B cell (primary cell): ENCODE data around the gene GDF7. TPM values are rescaled to one million over a fixed set of nuclear protein-coding genes. Genes with fewer than 3 reads are reported as not detected.

Source experiments
- ATAC-seq: fragments of 200-7000 bp; cut with Tn5 transposase; one replicate; pipeline ENCODE4 v1.10.0; 2021; ENCODE audit warnings: low read depth, mild to moderate bottlenecking, moderate number of reproducible peaks, moderate library complexity
- CTCF ChIA-PET: fragments of 350-600 bp; sonication (Branson Sonifier 250); formaldehyde crosslinking; loops from one replicate; lab custom pipeline; 2021; ENCODE audit warnings: antibody characterized with exemption, inconsistent platforms; lab: Charles Lee
- POLR2A ChIA-PET: fragments of 350-600 bp; sonication (Branson Sonifier 250); formaldehyde crosslinking; loops from one replicate; lab custom pipeline; 2021; ENCODE audit warnings: antibody characterized with exemption; lab: Charles Lee
- DNase-seq: peaks from one replicate; pipeline ENCODE4 v3.0.0; 2013
- H2AFZ ChIP-seq: 2 replicates; pipeline ENCODE4 v1.6.1; 2012; ENCODE audit warnings: mild to moderate bottlenecking, low read depth, low read length; ENCODE audit not compliant: insufficient read depth, poor library complexity, severe bottlenecking
- H3K27ac ChIP-seq, 2 donors: 1 replicate in 1 of 2; 2 replicates in 1 of 2; pipeline ENCODE4 v1.5.1; 2012 to 2013; ENCODE audit warnings: low read length in 2 of 2, mild to moderate bottlenecking in 2 of 2, moderate library complexity in 1 of 2
- H3K27me3 ChIP-seq, 4 experiments: fragments of 200-600 bp in 1 of 4; sonication (generic) in 1 of 4; replicated peaks in 1 of 4; 1 replicate in 2 of 4; 2 replicates in 2 of 4; pipeline versions ENCODE4 v1.6.1 to v1.7.0; 2013 to 2016; ENCODE audit warnings: low read length in 3 of 4, mild to moderate bottlenecking in 2 of 4, mixed read lengths in 1 of 4, moderate library complexity in 1 of 4; ENCODE audit not compliant: insufficient read depth in 4 of 4, control insufficient read depth in 3 of 4; ENCODE audit errors: control extremely low read depth in 1 of 4
- H3K36me3 ChIP-seq, 2 experiments: replicated peaks in 1 of 2; 1 replicate in 1 of 2; 2 replicates in 1 of 2; pipeline versions ENCODE4 v1.6.1 to v1.7.1; 2013; ENCODE audit warnings: low read length in 1 of 2; ENCODE audit not compliant: insufficient read depth in 2 of 2, control insufficient read depth in 1 of 2; ENCODE audit errors: control extremely low read depth in 1 of 2, extremely low read depth in 1 of 2
- H3K4me1 ChIP-seq, 2 donors: fragments of 200-600 bp in 1 of 2; sonication (generic) in 1 of 2; 1 replicate in 1 of 2; 2 replicates in 1 of 2; pipeline versions ENCODE4 v1.5.1 to v1.6.1; 2013 to 2017; ENCODE audit warnings: low read length in 2 of 2; ENCODE audit not compliant: control insufficient read depth in 2 of 2, insufficient read depth in 2 of 2
- H3K4me2 ChIP-seq: replicated peaks from 2 replicates; pipeline ENCODE3; 2012; ENCODE audit warnings: mild to moderate bottlenecking, low read depth, low read length; ENCODE audit not compliant: poor library complexity, severe bottlenecking
- H3K4me3 ChIP-seq, 5 experiments: fragments of 200-600 bp in 1 of 5; sonication (generic) in 1 of 5; 1 replicate in 3 of 5; 2 replicates in 2 of 5; pipeline versions ENCODE4 v1.5.1 to v1.7.0; 2011 to 2016; ENCODE audit warnings: low read length in 4 of 5, mild to moderate bottlenecking in 4 of 5, low read depth in 2 of 5, control low read depth in 1 of 5, moderate library complexity in 1 of 5; ENCODE audit not compliant: insufficient read depth in 1 of 5; ENCODE audit errors: control extremely low read depth in 1 of 5, extremely low read depth in 1 of 5
- H3K79me2 ChIP-seq: fragments of 200-600 bp; sonication (generic); one replicate; pipeline ENCODE4 v1.6.0; 2016; ENCODE audit warnings: low read length; ENCODE audit not compliant: control insufficient read depth, insufficient read depth
- H3K9ac ChIP-seq: fragments of 200-600 bp; sonication (generic); 2 replicates; pipeline ENCODE4 v1.6.1; 2017; ENCODE audit warnings: mild to moderate bottlenecking, low read length, moderate library complexity
- H3K9me3 ChIP-seq, 3 donors: one replicate each; pipeline versions ENCODE4 v1.6.1 to v1.7.1; 2013; ENCODE audit warnings: low read length in 2 of 3; ENCODE audit not compliant: control insufficient read depth in 2 of 3, insufficient read depth in 1 of 3; ENCODE audit errors: control extremely low read depth in 1 of 3
- H4K20me1 ChIP-seq: 2 replicates; pipeline ENCODE4 v1.6.0; 2012; ENCODE audit warnings: mild to moderate bottlenecking, low read length; ENCODE audit not compliant: insufficient read depth, control insufficient read depth, poor library complexity, severe bottlenecking
- H3K27ac Mint-ChIP-seq: one replicate; pipeline ENCODE4 v1.8.0; 2021; ENCODE audit warnings: mixed read lengths
- H3K27me3 Mint-ChIP-seq: one replicate; pipeline ENCODE4 v1.8.0; 2021; ENCODE audit warnings: mixed read lengths
- H3K4me1 Mint-ChIP-seq: one replicate; pipeline ENCODE4 v1.8.0; 2021; ENCODE audit warnings: mixed read lengths
- H3K4me3 Mint-ChIP-seq: one replicate; pipeline ENCODE4 v1.8.0; 2021; ENCODE audit warnings: mixed read lengths
- H3K9me3 Mint-ChIP-seq: one replicate; pipeline ENCODE4 v1.8.0; 2022; ENCODE audit warnings: mixed read lengths; ENCODE audit not compliant: insufficient read depth
- CTCF ChIP-seq: fragments of 200-600 bp; IDR thresholded peaks from one replicate; pipeline ENCODE4 v1.8.0; 2022; ENCODE audit warnings: antibody characterized with exemption, mild to moderate bottlenecking
- EZH2 ChIP-seq: IDR thresholded peaks from 2 replicates; pipeline ENCODE4 v1.6.1; 2012; ENCODE audit warnings: borderline replicate concordance, low read depth, mild to moderate bottlenecking, moderate library complexity, low read length; ENCODE audit not compliant: insufficient read depth, poor library complexity, severe bottlenecking
- WGBS: methylation state at CpG from one replicate; pipeline ENCODE4 v1.1.5; 2013; ENCODE audit warnings: missing lambda C conversion rate; ENCODE audit not compliant: insufficient coverage; 5-methylcytosine and 5-hydroxymethylcytosine counted together
- intact Hi-C: fragments of 100-400 bp; cut with micrococcal nuclease; formaldehyde crosslinking; loops from one replicate; pipeline ENCODE4 v1.10.0; 2022
- polyA plus RNA-seq: library from polyadenylated mRNA; depleted of rRNA; stranded (reverse); fragments of >200 nt; gene quantifications from 2 replicates; pipeline ENCODE4 v1.2.3, GENCODE V29; 2012
- total RNA-seq, 2 donors: library from RNA; stranded (reverse); fragments of 120-200 nt in 1 of 2; gene quantifications; 1 replicate in 1 of 2; 2 replicates in 1 of 2; pipeline versions ENCODE4 v1.2.3 to v1.2.4, GENCODE V29; 2013 to 2022

Gene GDF7
- total and polyA plus RNA-seq, 2 donors (not counting 1 experiment from before 2014, with no cell fraction given): 7.0 to 15.3 TPM

- H3K27ac Mint-ChIP-seq: peak overlapping the region; percentile 27
- H4K20me1 ChIP-seq: no peaks in the 10 kb centered on the region
- H3K4me3 ChIP-seq: peak overlapping the region in 1 of 5 experiments; percentile 12
- POLR2A ChIA-PET: no interaction called here
- peak; percentile 30 for DNase-seq
- H3K27me3 Mint-ChIP-seq: no peaks in the 10 kb centered on the region
- H3K9me3 Mint-ChIP-seq: no peaks in the 10 kb centered on the region
- peaks cover 3 to 5% of the 10 kb centered on the region in 2 experiments for H3K36me3 ChIP-seq
- CTCF ChIA-PET: interaction anchor here (1.2 to 2.2 kb wide), 4 partner anchors 23 to 38 kb away, joined by 3 to 11 read pairs (median 4); no protein-coding TSS in a partner anchor
- intact Hi-C loops: no loop called here
- ATAC-seq: no peak
- H3K9me3 ChIP-seq: no peaks in the 10 kb centered on the region
- H3K4me1 ChIP-seq: peaks cover 13 to 31% of the 10 kb centered on the region in 2 donors
- peaks cover 32% of the 10 kb centered on the region for H3K4me1 Mint-ChIP-seq
- no peaks in the 10 kb centered on the region for H3K79me2 ChIP-seq
- peak overlapping the region; percentile 30 for H3K9ac ChIP-seq
- peak overlapping the region; percentile 66 for H3K4me3 Mint-ChIP-seq
- H3K27me3 ChIP-seq: no peaks in the 10 kb centered on the region
- no CpG with 5 or more reads among the region's 4 CpGs for WGBS
- TF ChIP-seq EZH2 (no peak), CTCF (no peak)
- peak overlapping the region; percentile 42 for H3K4me2 ChIP-seq
- no peak overlapping the region for H2AFZ ChIP-seq
- peak overlapping the region in 1 of 2 donors; percentile 1 for H3K27ac ChIP-seq
These were observed 32.1 kb downstream of the GDF7 start for GRCh38 chr2:20698916-20699613.

DNA sequence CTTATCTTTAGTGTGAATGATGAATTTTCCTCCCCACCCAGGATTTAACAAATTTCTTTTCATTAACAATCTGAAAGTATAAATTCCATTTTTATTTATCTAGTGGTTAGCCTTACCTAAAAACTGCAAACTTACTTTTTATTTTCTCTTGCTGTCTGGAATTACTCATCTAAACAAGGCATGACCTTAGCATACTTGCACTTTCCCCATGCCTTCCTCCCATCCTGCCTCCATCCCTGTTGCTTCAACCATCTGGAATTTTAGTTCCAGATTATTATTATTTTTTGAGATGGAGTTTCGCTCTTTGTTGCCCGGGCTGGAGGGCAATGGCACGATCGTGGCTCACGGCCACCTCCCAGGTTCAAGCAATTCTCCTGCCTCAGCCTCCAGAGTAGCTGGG lies 35.6 kb downstream of the GDF7 start:
- ChIA-PET POLR2A (no interaction called here), CTCF (no interaction called here)
- Histone ChIP-seq H4K20me1 (no peaks in the 10 kb centered on the region), H3K4me2 (no peak overlapping the region), H3K4me3 (no peak overlapping the region), H3K4me1 (peaks cover 13 to 16% of the 10 kb centered on the region in 2 donors), H3K79me2 (peaks cover 5% of the 10 kb centered on the region), H3K9me3 (no peaks in the 10 kb centered on the region), H2AFZ (no peak overlapping the region), H3K27ac (no peak overlapping the region), H3K36me3 (no peaks in the 10 kb centered on the region), H3K9ac (no peak overlapping the region), H3K27me3 (no peaks in the 10 kb centered on the region)
- intact Hi-C loops: loop anchor here (5.0 kb wide), 1 partner anchor 35 kb away; no protein-coding TSS in a partner anchor
- ATAC-seq (no peak), DNase-seq (no peak)
- 80% methylated on average over 1 of the region's 5 CpGs for WGBS
- no peak overlapping the region for H3K27ac Mint-ChIP-seq
- H3K4me3 Mint-ChIP-seq: no peak overlapping the region
- H3K4me1 Mint-ChIP-seq: peaks cover 26% of the 10 kb centered on the region
- H3K9me3 Mint-ChIP-seq: no peaks in the 10 kb centered on the region
- TF ChIP-seq EZH2 (no peak), CTCF (no peak)
- no peaks in the 10 kb centered on the region for H3K27me3 Mint-ChIP-seq
